HepG2 (cell line): ENCODE data around the gene SLC22A7. TPM values are rescaled to one million over a fixed set of nuclear protein-coding genes. Genes with fewer than 3 reads are reported as not detected.

ENCODE experiments used
- DPF2 ChIP-seq: sonication (generic); formaldehyde crosslinking; IDR thresholded peaks from 2 replicates; pipeline ENCODE4 v1.4.0; 2020; ENCODE audit warnings: mild to moderate bottlenecking, low read depth, missing genetic modification reagents, borderline replicate concordance
- E2F1 ChIP-seq: sonication (generic); formaldehyde crosslinking; IDR thresholded peaks from 2 replicates; pipeline ENCODE4 v1.5.0; 2020; ENCODE audit warnings: missing genetic modification reagents
- HMG20A ChIP-seq: IDR thresholded peaks from 2 replicates; pipeline ENCODE4 v1.6.1; 2016; ENCODE audit warnings: borderline replicate concordance
- KLF11 ChIP-seq: IDR thresholded peaks from 2 replicates; pipeline ENCODE4 v1.6.1; 2016; ENCODE audit warnings: missing compliant biosample characterization
- MIER2 ChIP-seq: IDR thresholded peaks from 2 replicates; pipeline ENCODE4 v1.6.1; 2016; ENCODE audit warnings: missing biosample characterization, missing genetic modification reagents
- MIXL1 ChIP-seq: IDR thresholded peaks from 2 replicates; pipeline ENCODE4 v1.6.1; 2016
- NCOA1 ChIP-seq: sonication (generic); formaldehyde crosslinking; IDR thresholded peaks from 2 replicates; pipeline ENCODE4 v1.9.0; 2021; ENCODE audit warnings: missing genetic modification reagents
- RBM39 ChIP-seq: fragments of 200-400 bp; formaldehyde crosslinking; IDR thresholded peaks from one replicate; pipeline ENCODE4 v1.6.1; 2018; ENCODE audit warnings: antibody characterized with exemption, mild to moderate bottlenecking, low read depth, low read length; ENCODE audit not compliant: poor library complexity, severe bottlenecking
- SIN3A ChIP-seq: IDR thresholded peaks from 2 replicates; pipeline ENCODE4 v1.6.1; 2011; ENCODE audit warnings: low read depth, mild to moderate bottlenecking, control low read depth, low read length, borderline replicate concordance
- SOX6 ChIP-seq, 2 experiments: fragments of 450-650 bp in 1 of 2; sonication (generic) in 1 of 2; formaldehyde crosslinking in 1 of 2; IDR thresholded peaks; 2 replicates each; pipeline versions ENCODE4 v1.4.0 to v1.6.1; 2017 to 2020; ENCODE audit warnings: antibody characterized with exemption in 1 of 2, mild to moderate bottlenecking in 1 of 2, missing genetic modification reagents in 1 of 2
- SP4 ChIP-seq: sonication (generic); formaldehyde crosslinking; IDR thresholded peaks from 2 replicates; pipeline ENCODE4 v1.8.1; 2023; ENCODE audit warnings: mild to moderate bottlenecking, missing genetic modification reagents
- SPEN ChIP-seq: sonication (generic); formaldehyde crosslinking; IDR thresholded peaks from 2 replicates; pipeline ENCODE4 v1.5.1; 2020; ENCODE audit warnings: low read depth, mild to moderate bottlenecking, missing genetic modification reagents
- TBP ChIP-seq: sonication (generic); formaldehyde crosslinking; IDR thresholded peaks from 2 replicates; pipeline ENCODE4 v1.5.0; 2020; ENCODE audit warnings: missing genetic modification reagents
- TCF7L2 ChIP-seq: IDR thresholded peaks from 2 replicates; pipeline ENCODE4 v1.6.1; 2011; ENCODE audit warnings: mild to moderate bottlenecking, low read depth, low read length, moderate library complexity
- WIZ ChIP-seq: sonication (generic); formaldehyde crosslinking; IDR thresholded peaks from 2 replicates; pipeline ENCODE4 v1.5.1; 2020; ENCODE audit warnings: mild to moderate bottlenecking, missing genetic modification reagents
- ZFP37 ChIP-seq: sonication (generic); formaldehyde crosslinking; IDR thresholded peaks from 2 replicates; pipeline ENCODE4 v1.4.0; 2020; ENCODE audit warnings: missing genetic modification reagents, borderline replicate concordance
- ZFX ChIP-seq: sonication (generic); formaldehyde crosslinking; IDR thresholded peaks from 2 replicates; pipeline ENCODE4 v1.4.0; 2020; ENCODE audit warnings: mild to moderate bottlenecking, low read depth, missing genetic modification reagents, moderate library complexity
- ZFY ChIP-seq: sonication (generic); formaldehyde crosslinking; IDR thresholded peaks from 2 replicates; pipeline ENCODE4 v1.4.0; 2020; ENCODE audit warnings: missing genetic modification reagents
- ZNF749 ChIP-seq: sonication (generic); formaldehyde crosslinking; IDR thresholded peaks from 2 replicates; pipeline ENCODE4 v1.8.0; 2022; ENCODE audit warnings: mild to moderate bottlenecking, missing genetic modification reagents, moderate library complexity, borderline replicate concordance
- ZNF850 ChIP-seq: sonication (generic); formaldehyde crosslinking; conservative IDR thresholded peaks from 2 replicates; pipeline ENCODE4 v1.9.0; 2021; ENCODE audit warnings: mild to moderate bottlenecking, missing genetic modification reagents
- polyA plus RNA-seq, 8 experiments: library from polyadenylated mRNA; depleted of rRNA in 3 of 8; stranded (reverse) in 7 of 8; unstranded in 1 of 8; fragments of >200 nt; fragmentation: Illumina TruSeq in 4 of 8; extraction: Trizol in 4 of 8; gene quantifications; 2 replicates each; pipeline versions ENCODE4 v1.2.1 to v1.2.3, GENCODE V29; 2011 to 2016; ENCODE audit warnings: low read depth in 4 of 8, missing spikeins in 1 of 8, mixed read lengths in 1 of 8; ENCODE audit not compliant: insufficient read depth in 1 of 8
- total RNA-seq, 5 experiments: library from RNA; depleted of rRNA; stranded (reverse); fragments of >200 nt; fragmentation: Illumina TruSeq; extraction: Trizol; gene quantifications; 2 replicates each; pipeline ENCODE4 v1.2.3, GENCODE V29; 2016; ENCODE audit warnings: low read depth in 1 of 5
- TF ChIP-seq, protein P1 (sequence below): sonication (generic); formaldehyde crosslinking; IDR thresholded peaks from 2 replicates; pipeline ENCODE4 v1.5.1; 2020; ENCODE audit warnings: missing genetic modification reagents, mild to moderate bottlenecking, borderline replicate concordance
- TF ChIP-seq, protein P2 (sequence below): sonication (generic); formaldehyde crosslinking; IDR thresholded peaks from 2 replicates; pipeline ENCODE4 v1.4.0; 2020; ENCODE audit warnings: mild to moderate bottlenecking, missing genetic modification reagents, borderline replicate concordance

The SLC22A7 gene
- total and polyA plus RNA-seq, 2 of the 13 experiments (the other 11 are each of a cell fraction or from before 2014, with no cell fraction given): 5.3 to 22.6 TPM

GRCh38 chr6:43297644-43298564, at the start of gene SLC22A7 (continued):
- TF ChIP-seq ZFY (CRISPR knock-in tag) (peak; percentile 78), TBP (CRISPR knock-in tag) (no peak), HMG20A (CRISPR knock-in tag) (no peak), SPEN (CRISPR knock-in tag) (peak; percentile 52), ZNF850 (no peak), ZFP37 (CRISPR knock-in tag) (no peak), RBM39 (no peak), SP4 (CRISPR knock-in tag) (0 out of 2 replicates have a peak, but pooled peaks have one; percentile 15), E2F1 (CRISPR knock-in tag) (no peak), DPF2 (CRISPR knock-in tag) (no peak; the same call in 1 of the 2 replicates), SIN3A (no peak; the same call in 1 of the 2 replicates), WIZ (CRISPR knock-in tag) (peak; percentile 71; the same call in 1 of the 2 replicates), MIER2 (CRISPR knock-in tag) (no peak; the same call in 1 of the 2 replicates), KLF11 (CRISPR knock-in tag) (peak; percentile 75; the same call in 1 of the 2 replicates), MIXL1 (CRISPR knock-in tag) (no peak), ZNF749 (CRISPR knock-in tag) (0 out of 2 replicates have a peak, but pooled peaks have one; percentile 69), TCF7L2 (no peak), ZFX (peak; percentile 77), NCOA1 (CRISPR knock-in tag) (no peak), SOX6 (IDR thresholded peaks at IDR 0.05) (no peak), SOX6 (CRISPR knock-in tag; IDR thresholded peaks at IDR 0.05) (peak; percentile 56)
- TF ChIP-seq, protein P1, sequence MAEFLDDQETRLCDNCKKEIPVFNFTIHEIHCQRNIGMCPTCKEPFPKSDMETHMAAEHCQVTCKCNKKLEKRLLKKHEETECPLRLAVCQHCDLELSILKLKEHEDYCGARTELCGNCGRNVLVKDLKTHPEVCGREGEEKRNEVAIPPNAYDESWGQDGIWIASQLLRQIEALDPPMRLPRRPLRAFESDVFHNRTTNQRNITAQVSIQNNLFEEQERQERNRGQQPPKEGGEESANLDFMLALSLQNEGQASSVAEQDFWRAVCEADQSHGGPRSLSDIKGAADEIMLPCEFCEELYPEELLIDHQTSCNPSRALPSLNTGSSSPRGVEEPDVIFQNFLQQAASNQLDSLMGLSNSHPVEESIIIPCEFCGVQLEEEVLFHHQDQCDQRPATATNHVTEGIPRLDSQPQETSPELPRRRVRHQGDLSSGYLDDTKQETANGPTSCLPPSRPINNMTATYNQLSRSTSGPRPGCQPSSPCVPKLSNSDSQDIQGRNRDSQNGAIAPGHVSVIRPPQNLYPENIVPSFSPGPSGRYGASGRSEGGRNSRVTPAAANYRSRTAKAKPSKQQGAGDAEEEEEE (CRISPR knock-in tag): peak; percentile 87; the same call in 1 of the 2 replicates
- TF ChIP-seq, protein P2, sequence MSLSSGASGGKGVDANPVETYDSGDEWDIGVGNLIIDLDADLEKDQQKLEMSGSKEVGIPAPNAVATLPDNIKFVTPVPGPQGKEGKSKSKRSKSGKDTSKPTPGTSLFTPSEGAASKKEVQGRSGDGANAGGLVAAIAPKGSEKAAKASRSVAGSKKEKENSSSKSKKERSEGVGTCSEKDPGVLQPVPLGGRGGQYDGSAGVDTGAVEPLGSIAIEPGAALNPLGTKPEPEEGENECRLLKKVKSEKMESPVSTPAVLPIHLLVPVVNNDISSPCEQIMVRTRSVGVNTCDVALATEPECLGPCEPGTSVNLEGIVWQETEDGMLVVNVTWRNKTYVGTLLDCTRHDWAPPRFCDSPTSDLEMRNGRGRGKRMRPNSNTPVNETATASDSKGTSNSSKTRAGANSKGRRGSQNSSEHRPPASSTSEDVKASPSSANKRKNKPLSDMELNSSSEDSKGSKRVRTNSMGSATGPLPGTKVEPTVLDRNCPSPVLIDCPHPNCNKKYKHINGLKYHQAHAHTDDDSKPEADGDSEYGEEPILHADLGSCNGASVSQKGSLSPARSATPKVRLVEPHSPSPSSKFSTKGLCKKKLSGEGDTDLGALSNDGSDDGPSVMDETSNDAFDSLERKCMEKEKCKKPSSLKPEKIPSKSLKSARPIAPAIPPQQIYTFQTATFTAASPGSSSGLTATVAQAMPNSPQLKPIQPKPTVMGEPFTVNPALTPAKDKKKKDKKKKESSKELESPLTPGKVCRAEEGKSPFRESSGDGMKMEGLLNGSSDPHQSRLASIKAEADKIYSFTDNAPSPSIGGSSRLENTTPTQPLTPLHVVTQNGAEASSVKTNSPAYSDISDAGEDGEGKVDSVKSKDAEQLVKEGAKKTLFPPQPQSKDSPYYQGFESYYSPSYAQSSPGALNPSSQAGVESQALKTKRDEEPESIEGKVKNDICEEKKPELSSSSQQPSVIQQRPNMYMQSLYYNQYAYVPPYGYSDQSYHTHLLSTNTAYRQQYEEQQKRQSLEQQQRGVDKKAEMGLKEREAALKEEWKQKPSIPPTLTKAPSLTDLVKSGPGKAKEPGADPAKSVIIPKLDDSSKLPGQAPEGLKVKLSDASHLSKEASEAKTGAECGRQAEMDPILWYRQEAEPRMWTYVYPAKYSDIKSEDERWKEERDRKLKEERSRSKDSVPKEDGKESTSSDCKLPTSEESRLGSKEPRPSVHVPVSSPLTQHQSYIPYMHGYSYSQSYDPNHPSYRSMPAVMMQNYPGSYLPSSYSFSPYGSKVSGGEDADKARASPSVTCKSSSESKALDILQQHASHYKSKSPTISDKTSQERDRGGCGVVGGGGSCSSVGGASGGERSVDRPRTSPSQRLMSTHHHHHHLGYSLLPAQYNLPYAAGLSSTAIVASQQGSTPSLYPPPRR (CRISPR knock-in tag): peak; percentile 53; the same call in 1 of the 2 replicates
